AG20443 (cell line): Measurements from ENCODE around the gene PZP.

ENCODE experiments used
- DNase-seq: peaks from one replicate; pipeline ENCODE4 v3.0.0; 2012; ENCODE audit warnings: low spot score, mixed read lengths

The PZP gene

GRCh38 chr12:9123781-9124382 lies 84.3 kb downstream of the PZP start:
- DNase-seq: no peak

GRCh38 chr12:9122091-9122609 lies 86.0 kb downstream of the PZP start:
- no peak for DNase-seq

- no peak for DNase-seq
Observed at GRCh38 chr12:9120487-9121184, 87.6 kb downstream of the PZP start.

GRCh38 chr12:9118158-9118557 lies 90.0 kb downstream of the PZP start:
- DNase-seq: no peak

DNA sequence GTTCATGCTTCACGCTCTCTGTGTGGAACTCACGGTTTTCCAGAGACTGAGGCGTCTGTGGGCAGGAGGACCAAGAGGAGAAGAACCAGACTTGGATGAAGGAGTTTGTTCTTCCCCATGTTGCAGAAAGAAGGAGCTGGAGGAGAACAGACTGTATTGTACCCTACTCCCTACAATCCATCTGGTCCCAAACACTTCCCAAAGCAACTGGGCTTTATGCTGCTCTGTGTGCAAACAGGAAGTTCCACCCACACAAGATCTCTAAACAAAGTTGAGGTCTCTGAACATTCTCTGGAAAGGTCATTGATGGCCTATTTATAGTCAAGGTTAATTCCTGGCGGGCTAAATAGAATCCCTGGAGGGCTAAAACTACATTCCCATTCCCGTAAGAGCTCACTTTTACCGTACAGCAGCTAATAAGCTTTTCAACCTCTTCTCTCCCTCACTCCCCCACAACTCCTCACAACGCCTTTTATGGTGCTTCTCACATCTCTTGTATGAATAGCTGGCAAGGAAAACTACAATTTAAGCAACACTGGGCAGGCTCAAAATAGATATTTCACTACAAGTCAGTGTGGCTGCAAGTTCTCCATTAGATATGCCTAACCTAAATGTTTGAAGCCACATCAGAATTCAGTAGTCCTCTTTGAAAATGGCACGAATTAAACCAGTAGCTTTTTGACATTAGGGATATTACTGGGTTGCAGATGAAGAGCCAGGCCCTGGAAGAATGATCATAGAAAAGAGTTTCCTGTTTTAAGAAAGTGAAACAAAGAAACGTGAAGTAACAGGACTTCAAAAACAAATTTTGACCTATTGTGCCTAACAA lies 92.2 kb downstream of the PZP start, which contains the start of gene A2M:
Gene A2M, minus strand, starts transcription at position 189 of the 829 bp plus-strand sequence. Its CDS starts 70 bp downstream, at position 119.
- no peak for DNase-seq

DNA sequence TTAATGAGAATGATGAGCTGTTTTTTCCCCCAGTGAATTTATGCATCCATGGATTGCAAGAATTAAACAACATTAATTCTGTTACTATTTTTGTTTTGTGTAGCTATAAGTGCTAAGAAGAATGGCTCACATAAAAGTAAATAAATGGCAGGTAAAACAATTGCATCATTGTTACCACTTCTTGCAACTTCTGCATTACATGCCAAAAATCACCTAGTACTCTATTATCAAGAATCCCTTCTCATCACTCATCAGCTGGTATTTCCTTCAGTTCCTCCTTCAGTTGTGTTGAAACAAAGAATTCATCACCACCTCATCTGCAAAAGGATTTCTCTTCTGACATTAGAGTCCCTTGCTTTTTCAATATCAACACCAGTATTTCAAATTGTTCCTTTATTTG lies 93.2 kb downstream of the PZP start:
- DNase-seq: no peak

DNA sequence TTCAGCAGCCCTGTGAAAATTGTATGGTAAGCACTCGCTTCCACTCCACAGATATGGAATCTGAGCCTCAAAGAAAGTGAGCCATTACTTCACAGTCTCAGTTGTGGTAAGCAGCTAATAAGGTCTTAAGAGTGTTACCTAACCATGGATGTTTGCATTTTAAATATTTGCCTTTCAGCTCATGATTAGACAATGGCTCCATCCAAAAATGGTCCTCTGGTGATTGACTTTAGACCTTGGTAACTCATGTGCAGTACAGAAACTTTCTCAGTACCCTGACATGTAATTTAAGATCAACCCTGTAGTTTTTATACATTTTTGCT lies 94.2 kb downstream of the PZP start:
- no peak for DNase-seq

DNA sequence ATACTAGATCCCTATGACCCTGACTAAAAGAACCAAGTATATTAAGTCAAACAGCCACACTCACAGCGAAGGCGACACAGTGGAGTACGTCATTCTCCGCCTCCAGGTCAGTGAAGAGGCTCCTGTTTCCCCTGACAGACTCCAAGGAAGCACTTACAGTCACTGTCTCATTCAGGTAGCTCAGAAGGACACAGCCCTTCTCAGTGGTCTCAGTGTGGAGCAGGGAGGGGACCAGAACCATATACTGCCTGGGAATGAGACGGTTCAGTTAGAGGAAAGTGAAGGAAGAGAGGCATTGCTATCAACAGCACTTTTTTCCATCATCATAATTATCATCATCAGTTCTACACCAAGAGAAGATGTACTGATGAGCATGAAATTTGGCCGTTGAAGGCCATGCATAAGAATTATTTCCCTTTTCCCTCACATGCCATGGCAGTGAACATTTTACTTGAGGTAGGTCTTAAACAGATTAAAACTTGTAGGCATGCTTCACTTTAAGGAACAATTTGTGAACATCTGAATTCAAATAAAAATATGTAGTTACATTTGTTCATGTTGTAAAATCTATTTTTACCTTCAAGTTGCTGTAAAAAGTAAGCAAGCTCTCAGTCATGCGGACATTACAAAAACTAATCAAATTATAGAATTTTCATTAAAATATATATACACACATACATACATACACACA lies 94.8 kb downstream of the PZP start:
- no peak for DNase-seq

GRCh38 chr12:9112076-9112853 lies 95.9 kb downstream of the PZP start:
- no peak for DNase-seq

DNA sequence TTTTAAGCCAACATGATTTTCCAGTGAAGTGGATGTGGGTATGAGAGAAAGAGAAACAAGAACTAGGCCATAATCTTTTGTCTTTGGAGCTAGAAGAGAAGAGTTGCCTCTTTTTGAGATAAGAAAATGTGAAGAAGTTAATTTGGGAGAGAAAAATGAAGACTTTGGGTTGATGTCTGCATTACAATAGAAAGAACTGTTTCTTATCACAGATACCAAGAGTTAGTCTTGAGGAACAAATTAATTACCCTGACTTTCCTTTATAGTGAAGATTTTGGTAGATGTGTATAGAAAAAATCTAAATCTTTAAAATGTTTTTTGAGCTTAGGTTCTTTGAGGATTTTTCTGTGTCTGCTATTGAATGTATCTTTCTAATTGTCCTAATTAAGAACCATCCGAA lies 96.7 kb downstream of the PZP start:
- no peak for DNase-seq

GRCh38 chr12:9109737-9110491 lies 98.3 kb downstream of the PZP start:
- DNase-seq: no peak

- DNase-seq: no peak
Observed at GRCh38 chr12:9109213-9109522, 99.0 kb downstream of the PZP start.

- DNase-seq: no peak
Observed at GRCh38 chr12:9108504-9109212, 99.5 kb downstream of the PZP start.

- DNase-seq: no peak
Observed at GRCh38 chr12:9107542-9107873, 100.7 kb downstream of the PZP start.

DNA sequence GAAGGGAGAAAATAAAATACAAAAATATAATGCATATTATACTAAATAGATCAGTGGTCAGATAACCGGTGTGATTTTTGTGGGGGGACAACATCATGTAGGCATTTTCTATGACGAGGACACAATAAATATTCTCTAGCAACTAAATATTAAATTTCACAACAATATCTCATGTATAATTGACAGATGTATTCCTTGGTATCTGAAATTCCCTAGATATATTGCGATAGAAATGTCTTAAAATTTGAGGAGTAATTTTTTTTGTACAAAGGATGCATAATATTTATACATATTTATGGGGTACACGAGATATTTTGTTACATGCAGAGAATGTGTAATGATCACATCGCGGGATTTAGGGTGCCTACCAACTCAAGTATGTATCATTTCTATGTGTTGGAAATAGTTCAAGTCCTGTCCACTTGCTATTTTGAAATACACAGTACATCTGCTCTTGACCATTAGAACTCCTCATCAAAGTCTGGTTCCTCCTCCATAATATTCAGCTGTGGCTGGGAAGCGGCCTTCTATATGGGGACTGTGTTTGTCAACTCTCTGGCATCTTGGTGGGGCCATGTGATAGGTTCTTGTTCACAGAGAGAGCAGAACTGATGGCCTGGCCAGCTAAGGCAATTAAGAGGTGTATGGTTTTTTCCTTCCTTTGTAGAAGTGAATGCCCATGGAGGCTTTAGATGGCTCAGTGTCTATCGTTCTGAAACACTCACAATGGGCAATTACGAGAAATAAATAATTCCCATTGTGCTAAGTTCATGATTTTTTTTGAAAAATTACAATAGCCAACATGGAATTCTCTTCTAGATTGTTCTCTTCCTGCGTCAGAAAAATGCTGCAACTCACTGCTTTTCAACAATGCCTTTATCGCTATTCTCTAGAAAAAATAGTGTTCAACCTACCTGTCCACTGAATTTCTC lies 101.3 kb downstream of the PZP start:
- DNase-seq: no peak

DNA sequence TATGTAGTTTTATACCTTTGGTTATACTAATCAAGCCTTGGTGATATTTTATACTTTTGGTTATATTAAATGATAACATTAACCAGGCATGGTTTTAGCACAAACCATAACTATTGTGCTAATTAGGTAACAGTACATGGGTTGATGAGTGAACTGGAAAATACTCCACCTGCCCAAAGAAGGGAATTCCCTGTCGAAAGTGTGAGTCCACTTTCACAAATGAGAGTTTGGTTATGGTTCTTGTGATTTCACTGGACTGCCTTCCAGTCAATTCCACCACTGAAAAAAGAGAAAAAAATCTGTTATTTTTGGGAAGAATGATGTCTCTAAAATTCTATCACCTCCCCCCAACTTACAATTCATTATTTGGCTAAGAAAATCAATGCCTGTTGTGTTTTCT lies 102.1 kb downstream of the PZP start:
- no peak for DNase-seq

- no peak for DNase-seq
Observed at GRCh38 chr12:9104767-9105423, 103.3 kb downstream of the PZP start.

GRCh38 chr12:9104087-9104486 lies 104.1 kb downstream of the PZP start:
- DNase-seq: no peak
